ENCODE measurements around the gene TRAPPC2L. TPM values are rescaled to one million over a fixed set of nuclear protein-coding genes. Genes with fewer than 3 reads are reported as not detected.

The TRAPPC2L gene
- total and polyA plus RNA-seq, 4 donors = 27.8 to 54.1 (median 42.5) TPM

- DNase-seq (no peak), ATAC-seq (ENCODE audit: low FRiP score) (no peak)
- WGBS, 2 donors = 88 to 89% methylated on average over 17 to 21 of the region's 21 CpGs
- Histone ChIP-seq H3K36me3 (ENCODE audit: control insufficient read depth in 1 of 2, insufficient read depth in 2 of 2, low read length in 1 of 2) (no peaks in the 10 kb centered on the region), H3K27ac (ENCODE audit: low read depth in 1 of 2, low read length in 2 of 2) (no peak overlapping the region), H3K27me3 (ENCODE audit: control insufficient read depth in 1 of 2, insufficient read depth in 2 of 2, low read length in 1 of 2) (no peaks in the 10 kb centered on the region), H3K9me3 (ENCODE audit: control insufficient read depth, low read length) (no peaks in the 10 kb centered on the region), H3K4me3 (ENCODE audit: low read length in 2 of 2) (no peak overlapping the region), H3K4me1 (ENCODE audit: control insufficient read depth in 1 of 2, insufficient read depth in 2 of 2, low read length in 2 of 2) (no peaks in the 10 kb centered on the region)
- intact Hi-C loops (cut with DNase I) = no loop called here
These were observed 8.4 kb upstream of the TRAPPC2L start for GRCh38 chr16:88848557-88848956.

GRCh38 chr16:88850531-88851199, 6.3 kb upstream of the TRAPPC2L start:
- H3K4me1 ChIP-seq (ENCODE audit: control insufficient read depth in 1 of 2, insufficient read depth in 2 of 2, low read length in 2 of 2) = no peaks in the 10 kb centered on the region
- 95 to 97% methylated on average over 33 of the region's 33 CpGs for WGBS, 2 donors
- H3K36me3 ChIP-seq (ENCODE audit: control insufficient read depth in 1 of 2, insufficient read depth in 2 of 2, low read length in 1 of 2) = no peaks in the 10 kb centered on the region
- H3K27me3 ChIP-seq (ENCODE audit: control insufficient read depth in 1 of 2, insufficient read depth in 2 of 2, low read length in 1 of 2) = no peaks in the 10 kb centered on the region
- no peak for DNase-seq
- H3K27ac ChIP-seq (ENCODE audit: low read depth in 1 of 2, low read length in 2 of 2) = no peak overlapping the region
- intact Hi-C loops (cut with DNase I) = no loop called here
- ATAC-seq (ENCODE audit: low FRiP score) = no peak
- H3K4me3 ChIP-seq (ENCODE audit: low read length in 2 of 2) = no peak overlapping the region
- no peaks in the 10 kb centered on the region for H3K9me3 ChIP-seq (ENCODE audit: control insufficient read depth, low read length)

GRCh38 chr16:88851616-88852015, 5.3 kb upstream of the TRAPPC2L start:
- no peak overlapping the region for H3K4me3 ChIP-seq (ENCODE audit: low read length in 2 of 2)
- 94 to 96% methylated on average over 19 of the region's 19 CpGs for WGBS, 2 donors
- intact Hi-C loops (cut with DNase I) = no loop called here

GRCh38 chr16:88853325-88853941, 3.5 kb upstream of the TRAPPC2L start:
- no peaks in the 10 kb centered on the region for H3K4me1 ChIP-seq (ENCODE audit: control insufficient read depth in 1 of 2, insufficient read depth in 2 of 2, low read length in 2 of 2)
- no peak overlapping the region for H3K4me3 ChIP-seq (ENCODE audit: low read length in 2 of 2)
- H3K36me3 ChIP-seq (ENCODE audit: control insufficient read depth in 1 of 2, insufficient read depth in 2 of 2, low read length in 1 of 2) = no peaks in the 10 kb centered on the region
- DNase-seq = no peak
- ATAC-seq (ENCODE audit: low FRiP score) = no peak
- no peaks in the 10 kb centered on the region for H3K27me3 ChIP-seq (ENCODE audit: control insufficient read depth in 1 of 2, insufficient read depth in 2 of 2, low read length in 1 of 2)
- intact Hi-C loops (cut with DNase I) = no loop called here
- WGBS, 2 donors = 82 to 83% methylated on average over 17 of the region's 17 CpGs
- H3K9me3 ChIP-seq (ENCODE audit: control insufficient read depth, low read length) = no peaks in the 10 kb centered on the region
- no peak overlapping the region for H3K27ac ChIP-seq (ENCODE audit: low read depth in 1 of 2, low read length in 2 of 2)

More at GRCh38 chr16:88851616-88852015, 5.3 kb upstream of the TRAPPC2L start:
- H3K4me1 ChIP-seq (ENCODE audit: control insufficient read depth in 1 of 2, insufficient read depth in 2 of 2, low read length in 2 of 2) = no peaks in the 10 kb centered on the region
- DNase-seq = no peak
- no peaks in the 10 kb centered on the region for H3K27me3 ChIP-seq (ENCODE audit: control insufficient read depth in 1 of 2, insufficient read depth in 2 of 2, low read length in 1 of 2)
- no peaks in the 10 kb centered on the region for H3K9me3 ChIP-seq (ENCODE audit: control insufficient read depth, low read length)
- H3K27ac ChIP-seq (ENCODE audit: low read depth in 1 of 2, low read length in 2 of 2) = no peak overlapping the region
- no peaks in the 10 kb centered on the region for H3K36me3 ChIP-seq (ENCODE audit: control insufficient read depth in 1 of 2, insufficient read depth in 2 of 2, low read length in 1 of 2)
- no peak for ATAC-seq (ENCODE audit: low FRiP score)

GRCh38 chr16:88854306-88855111, 2.4 kb upstream of the TRAPPC2L start:
- Histone ChIP-seq H3K27me3 (ENCODE audit: control insufficient read depth in 1 of 2, insufficient read depth in 2 of 2, low read length in 1 of 2) (no peaks in the 10 kb centered on the region), H3K36me3 (ENCODE audit: control insufficient read depth in 1 of 2, insufficient read depth in 2 of 2, low read length in 1 of 2) (no peaks in the 10 kb centered on the region), H3K27ac (ENCODE audit: low read depth in 1 of 2, low read length in 2 of 2) (no peak overlapping the region), H3K9me3 (ENCODE audit: control insufficient read depth, low read length) (no peaks in the 10 kb centered on the region), H3K4me3 (ENCODE audit: low read length in 2 of 2) (no peak overlapping the region), H3K4me1 (ENCODE audit: control insufficient read depth in 1 of 2, insufficient read depth in 2 of 2, low read length in 2 of 2) (no peaks in the 10 kb centered on the region)
- intact Hi-C loops (cut with DNase I) = loop anchor here (5.0 kb wide), 2 partner anchors 42 to 117 kb away; partner anchors contain the start of gene APRT (in 1 of the 2)
- peak in 1 of 2 donors; percentile 68 for DNase-seq
- WGBS, 2 donors = 71 to 75% methylated on average over 20 of the region's 20 CpGs
- no peak for ATAC-seq (ENCODE audit: low FRiP score)

GRCh38 chr16:88855176-88855575, 1.8 kb upstream of the TRAPPC2L start:
- Histone ChIP-seq H3K36me3 (ENCODE audit: control insufficient read depth in 1 of 2, insufficient read depth in 2 of 2, low read length in 1 of 2) (no peaks in the 10 kb centered on the region), H3K27ac (ENCODE audit: low read depth in 1 of 2, low read length in 2 of 2) (no peak overlapping the region), H3K9me3 (ENCODE audit: control insufficient read depth, low read length) (no peaks in the 10 kb centered on the region), H3K4me3 (ENCODE audit: low read length in 2 of 2) (no peak overlapping the region), H3K4me1 (ENCODE audit: control insufficient read depth in 1 of 2, insufficient read depth in 2 of 2, low read length in 2 of 2) (no peaks in the 10 kb centered on the region), H3K27me3 (ENCODE audit: control insufficient read depth in 1 of 2, insufficient read depth in 2 of 2, low read length in 1 of 2) (no peaks in the 10 kb centered on the region)
- ATAC-seq (ENCODE audit: low FRiP score) (no peak), DNase-seq (no peak)
- intact Hi-C loops (cut with DNase I) = loop anchor here (5.0 kb wide), 2 partner anchors 43 to 118 kb away; partner anchors contain the start of gene APRT (in 1 of the 2)
- 85 to 90% methylated on average over 8 of the region's 8 CpGs for WGBS, 2 donors

- Histone ChIP-seq H3K27me3 (ENCODE audit: control insufficient read depth in 1 of 2, insufficient read depth in 2 of 2, low read length in 1 of 2) (no peaks in the 10 kb centered on the region), H3K36me3 (ENCODE audit: control insufficient read depth in 1 of 2, insufficient read depth in 2 of 2, low read length in 1 of 2) (no peaks in the 10 kb centered on the region), H3K27ac (ENCODE audit: low read depth in 1 of 2, low read length in 2 of 2) (no peak overlapping the region), H3K4me1 (ENCODE audit: control insufficient read depth in 1 of 2, insufficient read depth in 2 of 2, low read length in 2 of 2) (no peaks in the 10 kb centered on the region), H3K9me3 (ENCODE audit: control insufficient read depth, low read length) (no peaks in the 10 kb centered on the region), H3K4me3 (ENCODE audit: low read length in 2 of 2) (no peak overlapping the region)
- 76 to 84% methylated on average over 13 of the region's 13 CpGs for WGBS, 2 donors
- DNase-seq (no peak), ATAC-seq (ENCODE audit: low FRiP score) (no peak)
- intact Hi-C loops (cut with DNase I) = loop anchor here (5.0 kb wide), 2 partner anchors 43 to 118 kb away; partner anchors contain the start of gene APRT (in 1 of the 2)
These were observed 1.2 kb upstream of the TRAPPC2L start for GRCh38 chr16:88855736-88856121.

- 10 to 21% methylated on average over 18 to 50 of the region's 53 CpGs for WGBS, 2 donors
- Histone ChIP-seq H3K36me3 (ENCODE audit: control insufficient read depth in 1 of 2, insufficient read depth in 2 of 2, low read length in 1 of 2) (no peaks in the 10 kb centered on the region), H3K27ac (ENCODE audit: low read depth in 1 of 2, low read length in 2 of 2) (no peak overlapping the region), H3K9me3 (ENCODE audit: control insufficient read depth, low read length) (no peaks in the 10 kb centered on the region), H3K27me3 (ENCODE audit: control insufficient read depth in 1 of 2, insufficient read depth in 2 of 2, low read length in 1 of 2) (no peaks in the 10 kb centered on the region), H3K4me3 (ENCODE audit: low read length in 2 of 2) (peak overlapping the region; percentile 22 to 52), H3K4me1 (ENCODE audit: control insufficient read depth in 1 of 2, insufficient read depth in 2 of 2, low read length in 2 of 2) (no peaks in the 10 kb centered on the region)
- intact Hi-C loops (cut with DNase I) = loop anchor here (5.0 kb wide), 2 partner anchors 44 to 119 kb away; partner anchors contain the start of gene APRT (in 1 of the 2)
- ATAC-seq (ENCODE audit: low FRiP score) (no peak), DNase-seq (peak in 1 of 2 donors; percentile 84)
These were observed 652 bp upstream of the TRAPPC2L start for GRCh38 chr16:88856122-88856827.
